Measurements from ENCODE around the gene UQCRQ. TPM values are rescaled to one million over a fixed set of nuclear protein-coding genes. Genes with fewer than 3 reads are reported as not detected.

The UQCRQ gene
- polyA plus RNA-seq, 4 donors = 193 to 247 (median 222) TPM

- no peak for DNase-seq (ENCODE audit: low read depth in 4 of 4, low spot score in 3 of 4)
These were observed 31.7 kb downstream of the UQCRQ start for GRCh38 chr5:132898094-132898493.

GRCh38 chr5:132901036-132901435 lies 34.6 kb downstream of the UQCRQ start:
- DNase-seq (ENCODE audit: low read depth in 4 of 4, low spot score in 3 of 4) = no peak

- DNase-seq (ENCODE audit: low read depth in 4 of 4, low spot score in 3 of 4) = no peak
These were observed 35.3 kb downstream of the UQCRQ start for GRCh38 chr5:132901730-132902129.

- no peak for DNase-seq (ENCODE audit: low read depth in 4 of 4, low spot score in 3 of 4)
These were observed 39.5 kb downstream of the UQCRQ start for GRCh38 chr5:132905938-132906337.

GRCh38 chr5:132907161-132907560 lies 40.7 kb downstream of the UQCRQ start:
- DNase-seq (ENCODE audit: low read depth in 4 of 4, low spot score in 3 of 4) = no peak

- no peak for DNase-seq (ENCODE audit: low read depth in 4 of 4, low spot score in 3 of 4)
These were observed 43.3 kb downstream of the UQCRQ start for GRCh38 chr5:132909702-132910101.

GRCh38 chr5:132915681-132916080 lies 49.2 kb downstream of the UQCRQ start:
- DNase-seq (ENCODE audit: low read depth in 4 of 4, low spot score in 3 of 4) = no peak

GRCh38 chr5:132916086-132916485 lies 49.6 kb downstream of the UQCRQ start:
- no peak for DNase-seq (ENCODE audit: low read depth in 4 of 4, low spot score in 3 of 4)

Other genes starting within 250 kb of the UQCRQ start
- gene IL13, start 208.5 kb upstream of the UQCRQ start, polyA plus RNA-seq (ENCODE audit: insufficient read length in 4 of 4) = under 1 TPM in 1 of 4 donors, not detected in 3; 0.14 TPM
- gene IL4, start 192.7 kb upstream of the UQCRQ start, polyA plus RNA-seq (ENCODE audit: insufficient read length in 4 of 4) = under 1 TPM in 1 of 4 donors, not detected in 3; 0.09 TPM
- 10 to 100 TPM; 18.6 to 21.2 (median 20.6) TPM for gene KIF3A, start 129.1 kb upstream of the UQCRQ start, polyA plus RNA-seq (ENCODE audit: insufficient read length in 4 of 4)
- gene CCNI2, start 119.2 kb upstream of the UQCRQ start, polyA plus RNA-seq (ENCODE audit: insufficient read length in 4 of 4) = 1 to 10 TPM; 3.1 to 3.7 (median 3.5) TPM
- 10 to 100 TPM; 75.6 to 90.5 (median 80.4) TPM for gene SEPTIN8, start 89.4 kb upstream of the UQCRQ start, polyA plus RNA-seq (ENCODE audit: insufficient read length in 4 of 4)
- gene SOWAHA, start 53.3 kb upstream of the UQCRQ start, polyA plus RNA-seq (ENCODE audit: insufficient read length in 4 of 4) = 1 to 10 TPM; 4.4 to 5.2 (median 5.1) TPM
- 10 to 100 TPM; 10.8 to 21.8 (median 15.7) TPM for gene SHROOM1, start 36.0 kb upstream of the UQCRQ start, polyA plus RNA-seq (ENCODE audit: insufficient read length in 4 of 4)
- 1 to 10 TPM; 1.7 to 2.3 (median 1.9) TPM for gene GDF9, start 173 bp upstream of the UQCRQ start, polyA plus RNA-seq (ENCODE audit: insufficient read length in 4 of 4)
- gene LEAP2, start 7.0 kb downstream of the UQCRQ start, polyA plus RNA-seq (ENCODE audit: insufficient read length in 4 of 4) = 1 to 10 TPM; 3.2 to 10.0 (median 6.9) TPM
- 10 to 100 TPM; 60.7 to 69.9 (median 64.2) TPM for gene AFF4, start 97.0 kb downstream of the UQCRQ start, polyA plus RNA-seq (ENCODE audit: insufficient read length in 4 of 4)
- 10 to 100 TPM; 27.9 to 37.4 (median 33.9) TPM for gene ZCCHC10, start 159.9 kb downstream of the UQCRQ start, polyA plus RNA-seq (ENCODE audit: insufficient read length in 4 of 4)
- 100 to 1,000 TPM; 117 to 157 (median 141) TPM for gene HSPA4, start 185.4 kb downstream of the UQCRQ start, polyA plus RNA-seq (ENCODE audit: insufficient read length in 4 of 4)

Measured in right renal pelvis (tissue), 4 donors.